Lung (tissue), 12 donors: ENCODE results near the gene C3. TPM values are rescaled to one million over a fixed set of nuclear protein-coding genes. Genes with fewer than 3 reads are reported as not detected.

ENCODE experiments used
- ATAC-seq: fragments of 200-7000 bp; cut with Tn5 transposase; one replicate; pipeline ENCODE4 v1.9.1; 2020; ENCODE audit warnings: moderate number of reproducible peaks; ENCODE audit not compliant: insufficient read depth, low FRiP score
- DNase-seq, 3 donors: peaks; one replicate each; pipeline ENCODE4 v3.0.0-alpha.2; 2013 to 2017
- H3K27ac ChIP-seq, 2 donors: one replicate each; pipeline ENCODE4 v1.5.1; 2013; ENCODE audit warnings: mild to moderate bottlenecking in 2 of 2, moderate library complexity in 2 of 2, control low read depth in 1 of 2, inconsistent platforms in 1 of 2, low read depth in 1 of 2, low read length in 1 of 2
- H3K27me3 ChIP-seq, 3 donors: one replicate each; pipeline ENCODE4 v1.5.1; 2013; ENCODE audit warnings: low read length in 2 of 3; ENCODE audit not compliant: control insufficient read depth in 3 of 3, insufficient read depth in 3 of 3
- H3K36me3 ChIP-seq, 4 donors: one replicate each; pipeline ENCODE4 v1.5.1; 2013; ENCODE audit warnings: low read length in 4 of 4, mild to moderate bottlenecking in 1 of 4, moderate library complexity in 1 of 4; ENCODE audit not compliant: control insufficient read depth in 4 of 4, insufficient read depth in 4 of 4
- H3K4me1 ChIP-seq, 5 donors: one replicate each; pipeline ENCODE4 v1.5.1; 2013; ENCODE audit warnings: low read length in 5 of 5, mild to moderate bottlenecking in 2 of 5, moderate library complexity in 1 of 5; ENCODE audit not compliant: control insufficient read depth in 5 of 5, insufficient read depth in 5 of 5
- H3K4me3 ChIP-seq: one replicate; pipeline ENCODE4 v1.5.1; 2013; ENCODE audit warnings: mild to moderate bottlenecking, control low read depth, moderate library complexity
- H3K9ac ChIP-seq, 2 donors: one replicate each; pipeline ENCODE4 v1.5.1; 2013; ENCODE audit warnings: low read length in 2 of 2, control low read depth in 1 of 2; ENCODE audit not compliant: insufficient read depth in 1 of 2
- H3K9me3 ChIP-seq, 4 donors: one replicate each; pipeline ENCODE4 v1.5.1; 2013; ENCODE audit warnings: low read length in 3 of 4, mild to moderate bottlenecking in 1 of 4, moderate library complexity in 1 of 4; ENCODE audit not compliant: control insufficient read depth in 4 of 4, insufficient read depth in 3 of 4
- WGBS, 2 donors: extraction: QIAGEN DNeasy Blood & Tissue Kit; methylation state at CpG; one replicate each; pipeline ENCODE4 v1.1.7; 2013; 5-methylcytosine and 5-hydroxymethylcytosine counted together
- polyA plus RNA-seq, 2 donors: library from polyadenylated mRNA; stranded (reverse); fragments of 200-250 nt; gene quantifications; one replicate each; pipeline ENCODE4 v1.2.1, GENCODE V29; 2013
- total RNA-seq, 2 donors: library from RNA; depleted of rRNA in 1 of 2; stranded (reverse); fragments of >200 nt in 1 of 2; gene quantifications; one replicate each; pipeline ENCODE4 v1.2.1, GENCODE V29; 2014 to 2021
- TF ChIP-seq, protein P1 (sequence below): IDR thresholded peaks from 2 replicates; pipeline ENCODE4 v1.5.1; 2012; ENCODE audit warnings: mild to moderate bottlenecking; ENCODE audit errors: control extremely low read depth, extremely low read depth
- donor health status: control.
- donor health status: control.
- donor health status: Bipolar disorder and iron deficiency.
- donor health status: healthy.
- donor health status: DM: yes; HTN: yes; CAD: no.

C3 gene
- total and polyA plus RNA-seq, 4 donors: 613 to 1,612 (median 1,252) TPM

DNA sequence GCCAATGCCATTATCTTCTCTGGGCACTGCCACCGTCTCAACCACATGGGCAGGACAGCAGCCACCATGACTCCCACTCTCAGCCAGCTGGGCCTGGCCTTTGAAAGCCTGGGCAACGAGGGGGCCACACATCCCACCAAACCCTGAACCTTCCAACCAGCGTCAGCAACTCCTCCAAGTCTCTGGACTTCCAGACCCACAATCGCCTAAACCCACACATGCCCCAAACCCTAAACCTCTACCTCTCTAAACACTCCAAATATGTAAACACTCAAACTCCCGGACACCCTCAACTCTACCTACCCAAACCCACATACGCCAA lies 949 bp downstream of the C3 start:
- DNase-seq (no peak), ATAC-seq (no peak)
- no peaks in the 10 kb centered on the region for H3K27me3 ChIP-seq
- 61 to 74% methylated on average over 6 of the region's 6 CpGs for WGBS, 2 donors
- peak overlapping the region in 1 of 2 donors; percentile 71 for H3K27ac ChIP-seq
- H3K36me3 ChIP-seq: peaks cover 0 to 6% (median 0%) of the 10 kb centered on the region in 4 donors
- peaks cover 0 to 11% (median 6%) of the 10 kb centered on the region in 5 donors for H3K4me1 ChIP-seq
- H3K9me3 ChIP-seq: peaks cover 0 to 2% (median 0%) of the 10 kb centered on the region in 4 donors
- peak overlapping the region; percentile 29 for H3K4me3 ChIP-seq
- TF ChIP-seq, protein P1, sequence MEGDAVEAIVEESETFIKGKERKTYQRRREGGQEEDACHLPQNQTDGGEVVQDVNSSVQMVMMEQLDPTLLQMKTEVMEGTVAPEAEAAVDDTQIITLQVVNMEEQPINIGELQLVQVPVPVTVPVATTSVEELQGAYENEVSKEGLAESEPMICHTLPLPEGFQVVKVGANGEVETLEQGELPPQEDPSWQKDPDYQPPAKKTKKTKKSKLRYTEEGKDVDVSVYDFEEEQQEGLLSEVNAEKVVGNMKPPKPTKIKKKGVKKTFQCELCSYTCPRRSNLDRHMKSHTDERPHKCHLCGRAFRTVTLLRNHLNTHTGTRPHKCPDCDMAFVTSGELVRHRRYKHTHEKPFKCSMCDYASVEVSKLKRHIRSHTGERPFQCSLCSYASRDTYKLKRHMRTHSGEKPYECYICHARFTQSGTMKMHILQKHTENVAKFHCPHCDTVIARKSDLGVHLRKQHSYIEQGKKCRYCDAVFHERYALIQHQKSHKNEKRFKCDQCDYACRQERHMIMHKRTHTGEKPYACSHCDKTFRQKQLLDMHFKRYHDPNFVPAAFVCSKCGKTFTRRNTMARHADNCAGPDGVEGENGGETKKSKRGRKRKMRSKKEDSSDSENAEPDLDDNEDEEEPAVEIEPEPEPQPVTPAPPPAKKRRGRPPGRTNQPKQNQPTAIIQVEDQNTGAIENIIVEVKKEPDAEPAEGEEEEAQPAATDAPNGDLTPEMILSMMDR: no peak
- H3K9ac ChIP-seq: no peak overlapping the region

DNA sequence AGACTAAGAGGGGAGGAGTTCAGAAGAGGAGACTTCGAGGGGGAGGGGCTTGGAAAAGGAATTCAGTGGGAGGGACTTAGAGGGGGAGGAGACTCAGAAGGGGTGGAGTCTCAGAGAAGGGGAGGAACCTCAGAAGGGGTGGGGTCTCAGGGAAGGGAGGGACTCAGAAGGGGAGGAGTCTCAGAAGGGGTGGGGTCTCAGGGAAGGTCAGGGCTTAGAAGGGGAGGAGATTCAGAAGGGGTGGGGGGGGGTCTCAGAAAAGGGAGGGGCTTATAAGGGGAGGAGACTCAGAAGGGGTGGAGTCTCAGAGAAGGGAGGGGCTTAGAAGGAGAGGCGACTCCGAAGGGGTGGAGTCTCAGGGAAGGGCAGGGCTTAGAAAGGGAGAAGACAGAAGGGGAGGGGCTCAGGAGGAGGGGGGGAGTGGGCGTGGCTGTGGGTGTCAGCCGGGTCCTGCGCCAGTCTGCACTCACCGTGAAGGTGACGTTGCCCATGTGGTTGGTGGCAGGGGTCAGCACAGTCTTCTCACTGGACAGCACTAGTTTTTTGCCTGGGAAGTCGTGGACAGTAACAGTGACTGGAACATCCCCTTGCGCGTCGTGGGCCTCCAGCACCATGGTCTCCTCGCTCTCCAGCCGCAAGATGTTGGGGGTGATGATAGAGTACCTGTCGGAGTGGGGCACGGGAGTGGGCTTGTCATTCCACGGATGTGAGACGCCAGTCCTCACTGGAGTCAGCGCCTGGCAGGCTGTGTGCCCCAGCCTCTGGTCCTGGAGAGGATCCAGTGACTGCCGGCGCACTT lies 1.5 kb downstream of the C3 start:
- Histone ChIP-seq H3K4me3 (peak overlapping the region; percentile 29), H3K9ac (no peak overlapping the region), H3K27me3 (no peaks in the 10 kb centered on the region), H3K4me1 (peaks cover 0 to 11% (median 6%) of the 10 kb centered on the region in 5 donors), H3K36me3 (peaks cover 0 to 6% (median 0%) of the 10 kb centered on the region in 4 donors), H3K9me3 (peaks cover 0 to 2% (median 0%) of the 10 kb centered on the region in 4 donors), H3K27ac (peak overlapping the region in 1 of 2 donors; percentile 71)
- 61 to 76% methylated on average over 21 of the region's 21 CpGs for WGBS, 2 donors
- DNase-seq (no peak), ATAC-seq (peak; percentile 50)
- TF ChIP-seq, protein P1: no peak

DNA sequence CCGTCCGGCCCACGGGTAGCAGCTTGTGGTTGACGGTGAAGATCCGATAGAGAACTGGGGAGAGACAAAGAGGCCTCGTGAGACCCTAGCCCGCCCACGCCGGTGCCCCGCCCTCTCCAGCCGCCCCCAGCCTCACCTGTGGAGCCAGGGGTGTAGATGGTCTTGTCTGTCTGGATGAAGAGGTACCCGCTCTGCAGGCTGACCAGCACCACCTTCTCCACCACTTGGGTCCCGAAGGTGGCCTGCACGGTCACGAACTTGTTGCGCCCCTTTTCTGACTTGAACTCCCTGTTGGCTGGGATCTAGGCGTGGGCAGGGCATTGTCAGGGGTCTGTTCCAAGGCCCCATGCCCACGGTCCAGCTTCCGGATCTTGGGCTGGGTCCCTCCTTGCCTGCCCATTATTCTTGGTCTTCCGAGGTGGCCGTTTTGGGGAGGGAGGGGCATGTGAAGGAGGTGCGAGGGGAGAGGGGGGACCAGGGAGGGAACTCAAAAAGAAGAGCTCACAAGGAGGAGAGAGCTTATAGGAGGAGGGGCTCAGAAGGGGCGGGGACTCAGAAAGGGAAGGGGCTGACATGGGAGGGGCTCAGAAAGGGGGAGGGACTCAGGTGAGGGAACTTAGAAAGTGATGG lies 2.2 kb downstream of the C3 start:
- H3K4me3 ChIP-seq: no peak overlapping the region
- H3K27ac ChIP-seq: no peak overlapping the region

More for the DNA sequence above, 2.2 kb downstream of the C3 start:
- TF ChIP-seq, protein P1: no peak
- no peak for ATAC-seq
- Histone ChIP-seq H3K36me3 (peaks cover 0 to 6% (median 0%) of the 10 kb centered on the region in 4 donors), H3K9ac (no peak overlapping the region), H3K4me1 (peaks cover 0 to 9% (median 6%) of the 10 kb centered on the region in 5 donors), H3K9me3 (peaks cover 0 to 2% (median 0%) of the 10 kb centered on the region in 4 donors), H3K27me3 (no peaks in the 10 kb centered on the region)
- no peak for DNase-seq
- WGBS, 2 donors: 68 to 71% methylated on average over 23 of the region's 23 CpGs
